Suprapubic skin (tissue), 4 donors: ENCODE results near the gene DRAP1. TPM values are rescaled to one million over a fixed set of nuclear protein-coding genes. Genes with fewer than 3 reads are reported as not detected.
"Not testable (repeated sequence)": the region's sequence is repeated elsewhere in the genome, so short reads cannot be mapped to it uniquely, and the experiment has no call there.

ENCODE experiments used
- DNase-seq, 2 donors: peaks; one replicate each; pipeline ENCODE4 v3.0.0-alpha.2; 2019; ENCODE audit warnings: low spot score in 2 of 2
- H3K27ac ChIP-seq: fragments of 200-600 bp; sonication (generic); one replicate; pipeline ENCODE4 v1.5.1; 2019
- H3K27me3 ChIP-seq: fragments of 200-600 bp; sonication (generic); one replicate; pipeline ENCODE4 v1.5.1; 2019
- H3K36me3 ChIP-seq: fragments of 200-600 bp; sonication (generic); one replicate; pipeline ENCODE4 v1.5.1; 2019
- H3K4me1 ChIP-seq: fragments of 200-600 bp; sonication (generic); one replicate; pipeline ENCODE4 v1.5.1; 2019
- H3K4me3 ChIP-seq: fragments of 200-600 bp; sonication (generic); one replicate; pipeline ENCODE4 v1.5.1; 2019; ENCODE audit warnings: mild to moderate bottlenecking
- H3K9me3 ChIP-seq: fragments of 200-600 bp; sonication (generic); one replicate; pipeline ENCODE4 v1.5.1; 2019
- EP300 ChIP-seq: sonication (generic); formaldehyde crosslinking; IDR thresholded peaks from one replicate; pipeline ENCODE4 v1.6.1; 2017; ENCODE audit warnings: antibody characterized with exemption
- POLR2A ChIP-seq, 2 donors: fragments of 450-650 bp; IDR thresholded peaks; one replicate each; pipeline ENCODE4 v1.6.1; 2017; ENCODE audit warnings: antibody characterized with exemption in 2 of 2, mild to moderate bottlenecking in 2 of 2, moderate library complexity in 2 of 2
- POLR2AphosphoS5 ChIP-seq, 3 donors: sonication (generic); formaldehyde crosslinking; IDR thresholded peaks; one replicate each; pipeline ENCODE4 v1.6.1; 2017; ENCODE audit warnings: antibody characterized with exemption in 3 of 3
- WGBS: methylation state at CpG from one replicate; pipeline ENCODE4 v1.1.5; 2018; 5-methylcytosine and 5-hydroxymethylcytosine counted together
- total RNA-seq, 4 donors: library from RNA; depleted of rRNA; stranded (reverse); fragments of >200 nt; gene quantifications; one replicate each; pipeline ENCODE4 v1.1.0, GENCODE V29; 2016
- TF ChIP-seq, protein P1 (sequence below), 2 donors: fragments of 200-600 bp in 1 of 2; fragments of 450-650 bp in 1 of 2; sonication (generic) in 1 of 2; IDR thresholded peaks; one replicate each; pipeline ENCODE4 v1.5.1; 2016 to 2019; ENCODE audit warnings: antibody characterized with exemption in 2 of 2, mild to moderate bottlenecking in 1 of 2, moderate library complexity in 1 of 2

DRAP1 gene
- total RNA-seq, 4 donors from 2014 or later = 54.2 to 82.5 (median 68.0) TPM

GRCh38 chr11:65947603-65948125, 28.4 kb downstream of the DRAP1 start:
- Histone ChIP-seq H3K9me3 (no peaks in the 10 kb centered on the region), H3K4me1 (peaks cover 2% of the 10 kb centered on the region), H3K27ac (no peak overlapping the region), H3K36me3 (no peaks in the 10 kb centered on the region), H3K4me3 (no peak overlapping the region), H3K27me3 (no peaks in the 10 kb centered on the region)
- TF ChIP-seq, protein P1, sequence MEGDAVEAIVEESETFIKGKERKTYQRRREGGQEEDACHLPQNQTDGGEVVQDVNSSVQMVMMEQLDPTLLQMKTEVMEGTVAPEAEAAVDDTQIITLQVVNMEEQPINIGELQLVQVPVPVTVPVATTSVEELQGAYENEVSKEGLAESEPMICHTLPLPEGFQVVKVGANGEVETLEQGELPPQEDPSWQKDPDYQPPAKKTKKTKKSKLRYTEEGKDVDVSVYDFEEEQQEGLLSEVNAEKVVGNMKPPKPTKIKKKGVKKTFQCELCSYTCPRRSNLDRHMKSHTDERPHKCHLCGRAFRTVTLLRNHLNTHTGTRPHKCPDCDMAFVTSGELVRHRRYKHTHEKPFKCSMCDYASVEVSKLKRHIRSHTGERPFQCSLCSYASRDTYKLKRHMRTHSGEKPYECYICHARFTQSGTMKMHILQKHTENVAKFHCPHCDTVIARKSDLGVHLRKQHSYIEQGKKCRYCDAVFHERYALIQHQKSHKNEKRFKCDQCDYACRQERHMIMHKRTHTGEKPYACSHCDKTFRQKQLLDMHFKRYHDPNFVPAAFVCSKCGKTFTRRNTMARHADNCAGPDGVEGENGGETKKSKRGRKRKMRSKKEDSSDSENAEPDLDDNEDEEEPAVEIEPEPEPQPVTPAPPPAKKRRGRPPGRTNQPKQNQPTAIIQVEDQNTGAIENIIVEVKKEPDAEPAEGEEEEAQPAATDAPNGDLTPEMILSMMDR (IDR thresholded peaks at IDR 0.05) = no peak
- TF ChIP-seq EP300 (no peak), POLR2A (IDR thresholded peaks at IDR 0.05) (no peak)
- no peak for DNase-seq
- WGBS = 88% methylated on average over 12 of the region's 12 CpGs

- not testable (repeated sequence) for H3K9me3 ChIP-seq, H3K36me3 ChIP-seq, H3K4me1 ChIP-seq, DNase-seq, H3K4me3 ChIP-seq, H3K27me3 ChIP-seq, H3K27ac ChIP-seq
- 92% methylated on average over 5 of the region's 5 CpGs for WGBS
Measured at GRCh38 chr11:65950711-65951110, 31.5 kb downstream of the DRAP1 start.

GRCh38 chr11:65951641-65952040, 32.4 kb downstream of the DRAP1 start:
- not testable (repeated sequence) for H3K27me3 ChIP-seq
- WGBS = 46% methylated on average over 3 of the region's 3 CpGs

GRCh38 chr11:65952052-65952521, 32.9 kb downstream of the DRAP1 start:
- Histone ChIP-seq H3K4me3 (no peak overlapping the region), H3K36me3 (no peaks in the 10 kb centered on the region), H3K27me3 (peaks cover 9% of the 10 kb centered on the region), H3K4me1 (peaks cover 2% of the 10 kb centered on the region), H3K27ac (no peak overlapping the region), H3K9me3 (no peaks in the 10 kb centered on the region)
- WGBS = 54% methylated on average over 6 of the region's 6 CpGs
- DNase-seq = no peak
- no peak for TF ChIP-seq POLR2AphosphoS5 (IDR thresholded peaks at IDR 0.05)
- TF ChIP-seq EP300 = no peak
- TF ChIP-seq, protein P1 (IDR thresholded peaks at IDR 0.05) = no peak
- TF ChIP-seq POLR2A (IDR thresholded peaks at IDR 0.05) = no peak

More at GRCh38 chr11:65951641-65952040, 32.4 kb downstream of the DRAP1 start:
- H3K4me3 ChIP-seq, H3K27ac ChIP-seq, H3K9me3 ChIP-seq, DNase-seq, H3K4me1 ChIP-seq, H3K36me3 ChIP-seq: not testable (repeated sequence)

DNA sequence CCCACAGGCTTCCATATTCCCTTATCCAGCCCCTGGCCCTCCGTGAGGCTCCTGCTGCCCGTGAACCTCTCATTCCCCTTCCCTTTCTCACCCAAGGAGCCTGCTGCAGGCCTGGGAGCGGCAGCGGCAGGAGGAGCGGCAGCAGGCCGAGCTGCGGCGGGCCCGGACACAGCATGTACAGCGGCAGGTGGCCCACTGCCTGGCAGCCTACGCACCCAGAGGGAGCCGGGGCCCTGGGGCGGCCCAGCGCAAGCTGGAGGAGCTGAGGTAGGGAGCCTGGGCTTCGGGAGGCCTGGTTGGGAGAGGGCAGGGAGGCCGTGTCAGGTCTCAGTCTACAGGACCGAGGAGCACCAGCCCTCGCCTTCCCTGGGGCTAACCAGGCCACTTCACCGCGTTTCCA, 34.2 kb downstream of the DRAP1 start:
- WGBS = 83% methylated on average over 20 of the region's 20 CpGs
- peaks cover 9% of the 10 kb centered on the region for H3K27me3 ChIP-seq
- H3K4me1 ChIP-seq = peaks cover 2% of the 10 kb centered on the region
- H3K27ac ChIP-seq = no peak overlapping the region
- H3K4me3 ChIP-seq = no peak overlapping the region
- H3K9me3 ChIP-seq = no peaks in the 10 kb centered on the region
- TF ChIP-seq EP300 = no peak
- TF ChIP-seq, protein P1 (IDR thresholded peaks at IDR 0.05) = no peak
- no peak for TF ChIP-seq POLR2A (IDR thresholded peaks at IDR 0.05)
- no peak for TF ChIP-seq POLR2AphosphoS5 (IDR thresholded peaks at IDR 0.05)
- no peaks in the 10 kb centered on the region for H3K36me3 ChIP-seq
- no peak for DNase-seq

DNA sequence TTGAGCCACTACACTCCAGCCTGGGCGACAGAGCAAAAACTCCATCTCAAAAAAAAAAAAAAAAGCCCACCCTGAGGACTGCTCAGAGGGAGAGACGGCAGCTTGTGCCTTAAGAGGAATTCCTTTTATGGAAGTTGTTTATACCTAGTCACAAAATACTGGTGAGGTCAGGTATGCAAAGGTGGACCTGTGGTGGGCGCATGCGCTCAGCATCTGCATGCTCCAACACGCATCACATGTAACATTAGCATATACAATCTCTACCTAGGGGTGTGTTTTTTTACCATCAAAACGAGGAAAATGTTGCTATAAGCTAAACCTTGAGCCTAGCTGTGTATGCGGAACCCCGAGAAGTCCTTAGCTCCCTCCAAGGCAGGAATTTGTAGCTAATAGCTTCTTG, 35.5 kb downstream of the DRAP1 start:
- no peak for DNase-seq
- 65% methylated on average over 8 of the region's 8 CpGs for WGBS
- Histone ChIP-seq H3K4me3 (no peak overlapping the region), H3K27me3 (peaks cover 9% of the 10 kb centered on the region), H3K4me1 (peaks cover 2% of the 10 kb centered on the region), H3K27ac (no peak overlapping the region), H3K36me3 (no peaks in the 10 kb centered on the region), H3K9me3 (no peaks in the 10 kb centered on the region)
- TF ChIP-seq POLR2A (IDR thresholded peaks at IDR 0.05) (no peak), EP300 (no peak), POLR2AphosphoS5 (IDR thresholded peaks at IDR 0.05) (no peak)
- TF ChIP-seq, protein P1 (IDR thresholded peaks at IDR 0.05) = no peak
